NCI-H1092 treated with DMSO at 0.1 percent for 48 hours (cell line): ENCODE results near the gene KMT2C.

ENCODE experiments used
- DNase-seq: peaks from one replicate; lab custom pipeline; 2025; lab: John Stamatoyannopoulos, UW

The KMT2C gene

DNA sequence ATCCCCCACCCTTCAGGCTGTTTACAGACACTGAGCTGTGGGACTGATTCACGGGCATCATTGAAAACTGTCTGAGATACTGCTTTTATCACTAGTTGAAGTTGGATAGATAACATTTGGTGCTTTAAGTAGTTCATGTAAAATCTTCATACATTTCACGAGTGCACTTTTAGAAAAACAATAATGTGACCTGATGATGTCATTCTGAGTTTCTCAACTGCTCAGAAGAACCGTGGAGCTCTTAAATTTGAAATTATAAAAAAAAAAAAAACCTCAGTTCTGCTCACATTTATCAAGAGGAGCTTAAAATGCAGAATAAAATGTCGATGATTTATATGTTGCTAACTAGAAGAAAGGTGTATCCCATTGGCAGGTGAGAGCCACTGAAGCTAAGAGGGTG is 328.8 kb downstream of the KMT2C start:
- DNase-seq: no peak

- DNase-seq: no peak
Measured at GRCh38 chr7:152105205-152105604, 330.6 kb downstream of the KMT2C start.

DNA sequence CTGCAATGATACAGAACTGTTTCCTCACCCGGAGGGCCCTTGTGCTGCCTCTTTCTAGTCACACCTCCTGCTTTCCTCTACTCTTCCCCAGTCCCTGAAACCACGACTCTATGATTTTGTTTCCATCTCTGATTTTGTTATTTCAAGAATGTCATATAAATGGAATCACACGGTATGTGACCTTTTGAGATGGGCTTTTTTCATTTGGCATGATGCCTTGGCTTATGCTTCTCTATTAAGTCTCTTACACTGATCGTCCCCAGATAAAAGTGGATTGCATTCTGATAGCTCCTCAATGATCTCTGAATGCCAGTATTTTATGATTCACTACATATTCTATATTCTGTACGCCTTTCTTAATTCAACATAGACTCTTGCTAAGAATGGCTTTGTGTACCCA is 332.1 kb downstream of the KMT2C start:
- no peak for DNase-seq

- no peak for DNase-seq
Measured at GRCh38 chr7:152103066-152103465, 332.7 kb downstream of the KMT2C start.

- no peak for DNase-seq
Measured at GRCh38 chr7:152097330-152097729, 338.5 kb downstream of the KMT2C start.

- no peak for DNase-seq
Measured at GRCh38 chr7:152095771-152096170, 340.0 kb downstream of the KMT2C start.

DNA sequence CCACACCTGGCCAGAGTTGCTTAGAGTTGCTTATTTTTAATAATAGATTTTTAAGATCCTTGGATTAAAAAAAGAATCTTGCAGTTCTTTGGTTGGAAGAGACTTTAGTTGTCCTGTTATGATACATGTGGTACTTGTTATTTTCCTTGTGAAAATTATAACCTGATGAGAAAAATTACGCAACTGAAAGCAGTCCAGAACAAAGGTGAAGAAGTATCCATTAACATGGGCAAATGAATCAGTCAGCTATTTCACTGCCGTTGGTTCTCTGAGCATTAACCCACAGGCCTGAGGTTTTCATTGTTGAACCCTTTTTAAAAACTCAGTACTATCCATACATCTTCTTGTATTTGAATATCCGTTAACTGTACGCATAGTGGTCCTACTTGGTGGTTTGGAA is 342.1 kb downstream of the KMT2C start:
- no peak for DNase-seq

- DNase-seq: no peak
Measured at GRCh38 chr7:152090747-152091146, 345.1 kb downstream of the KMT2C start.

DNA sequence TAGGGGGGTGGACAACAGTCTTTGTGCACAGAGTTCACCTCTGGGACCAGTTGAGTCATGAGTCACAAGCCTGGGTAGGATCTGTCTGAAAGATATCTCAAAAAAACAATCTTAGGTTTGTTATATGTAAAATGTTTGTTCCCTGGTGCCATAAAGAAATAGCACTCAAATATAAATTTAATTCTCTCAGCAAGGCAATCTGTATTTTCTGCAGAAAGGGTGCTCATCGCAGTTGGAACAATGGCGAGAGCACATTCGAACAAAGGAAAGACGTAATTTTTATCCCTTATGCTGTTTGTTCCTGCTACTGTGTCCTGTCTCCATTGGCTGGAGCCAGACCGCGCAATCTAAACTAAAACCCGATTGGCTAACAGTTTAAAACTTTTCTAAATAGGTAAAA is 346.6 kb downstream of the KMT2C start:
- no peak for DNase-seq

GRCh38 chr7:152086513-152086912 is 349.3 kb downstream of the KMT2C start:
- DNase-seq: no peak

DNA sequence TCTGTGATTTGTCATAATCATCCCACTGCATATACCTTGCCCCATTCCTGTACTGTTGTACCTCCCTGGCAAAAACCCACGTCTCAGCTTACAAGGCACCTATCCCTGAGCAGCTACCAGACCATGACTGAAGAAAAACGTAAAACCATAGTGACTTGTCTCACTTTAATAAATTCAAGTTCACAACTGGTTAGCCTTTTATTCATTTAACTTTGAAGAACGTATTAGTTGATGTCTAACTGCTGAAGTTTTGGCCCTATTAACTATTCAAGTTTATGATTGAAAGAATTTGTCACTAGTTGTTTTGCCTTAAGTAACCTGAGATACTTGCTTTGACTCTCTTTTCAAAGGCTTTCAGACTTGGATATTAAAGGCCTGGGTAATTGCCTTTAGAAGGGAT is 350.7 kb downstream of the KMT2C start:
- DNase-seq: no peak
